ENCODE measurements around the gene MECP2.

DNA sequence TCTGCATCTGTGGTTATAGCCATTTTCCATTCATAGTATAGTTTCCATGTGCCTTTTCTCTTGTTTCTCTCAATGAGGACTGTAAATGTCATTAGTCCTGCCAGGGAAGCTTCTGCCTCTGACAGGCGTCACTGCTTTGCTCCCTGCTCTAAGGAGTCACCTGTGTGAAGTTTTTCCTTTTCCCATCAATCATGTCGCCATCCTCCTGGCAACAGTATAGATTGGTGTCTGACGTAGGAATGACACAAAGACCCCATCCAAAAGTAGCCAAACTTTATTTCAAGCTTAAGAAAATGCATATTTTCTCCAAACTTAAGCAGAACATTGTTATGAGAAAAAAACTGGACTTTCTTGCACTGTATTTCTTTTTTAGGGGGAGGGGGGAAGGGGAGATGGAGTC is 23.1 kb upstream of the MECP2 start:
- TF ChIP-seq, protein P1, sequence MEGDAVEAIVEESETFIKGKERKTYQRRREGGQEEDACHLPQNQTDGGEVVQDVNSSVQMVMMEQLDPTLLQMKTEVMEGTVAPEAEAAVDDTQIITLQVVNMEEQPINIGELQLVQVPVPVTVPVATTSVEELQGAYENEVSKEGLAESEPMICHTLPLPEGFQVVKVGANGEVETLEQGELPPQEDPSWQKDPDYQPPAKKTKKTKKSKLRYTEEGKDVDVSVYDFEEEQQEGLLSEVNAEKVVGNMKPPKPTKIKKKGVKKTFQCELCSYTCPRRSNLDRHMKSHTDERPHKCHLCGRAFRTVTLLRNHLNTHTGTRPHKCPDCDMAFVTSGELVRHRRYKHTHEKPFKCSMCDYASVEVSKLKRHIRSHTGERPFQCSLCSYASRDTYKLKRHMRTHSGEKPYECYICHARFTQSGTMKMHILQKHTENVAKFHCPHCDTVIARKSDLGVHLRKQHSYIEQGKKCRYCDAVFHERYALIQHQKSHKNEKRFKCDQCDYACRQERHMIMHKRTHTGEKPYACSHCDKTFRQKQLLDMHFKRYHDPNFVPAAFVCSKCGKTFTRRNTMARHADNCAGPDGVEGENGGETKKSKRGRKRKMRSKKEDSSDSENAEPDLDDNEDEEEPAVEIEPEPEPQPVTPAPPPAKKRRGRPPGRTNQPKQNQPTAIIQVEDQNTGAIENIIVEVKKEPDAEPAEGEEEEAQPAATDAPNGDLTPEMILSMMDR (IDR thresholded peaks at IDR 0.05; ENCODE audit: low read depth, low read length) = no peak
- TF ChIP-seq EZH2phosphoT487 (IDR thresholded peaks at IDR 0.05; ENCODE audit: low read depth) = no peak

All from OCI-LY3 (cell line).